GM19238 (cell line): ENCODE results near the gene MOGAT3.

Source experiments
- DNase-seq: peaks from one replicate; pipeline ENCODE4 v3.0.0; 2011; ENCODE audit warnings: low spot score; ENCODE audit not compliant: insufficient read length

Gene MOGAT3

GRCh38 chr7:101234636-101235035, 33.8 kb upstream of the MOGAT3 start:
- DNase-seq, result no peak

- DNase-seq, result no peak
Observed at GRCh38 chr7:101233907-101234547, 33.2 kb upstream of the MOGAT3 start.

- no peak for DNase-seq
Observed at GRCh38 chr7:101232141-101232850, 31.5 kb upstream of the MOGAT3 start.

GRCh38 chr7:101231644-101232043, 30.8 kb upstream of the MOGAT3 start:
- no peak for DNase-seq

GRCh38 chr7:101226721-101227120, 25.9 kb upstream of the MOGAT3 start:
- DNase-seq, result no peak

GRCh38 chr7:101225650-101226049, 24.8 kb upstream of the MOGAT3 start:
- no peak for DNase-seq

GRCh38 chr7:101223528-101223927, 22.7 kb upstream of the MOGAT3 start:
- no peak for DNase-seq

- DNase-seq, result no peak
Observed at GRCh38 chr7:101222275-101222830, 21.5 kb upstream of the MOGAT3 start.

- no peak for DNase-seq
Observed at GRCh38 chr7:101220295-101220694, 19.5 kb upstream of the MOGAT3 start.

GRCh38 chr7:101218236-101219125, 17.6 kb upstream of the MOGAT3 start:
- DNase-seq, result no peak

GRCh38 chr7:101217388-101218235, 16.8 kb upstream of the MOGAT3 start, which contains the start of the genes PLOD3 and ZNHIT1:
TSS of gene PLOD3 (minus strand) at chr7:101217581. CDS start at chr7:101217274, 307 bp downstream.
TSS of gene ZNHIT1 (plus strand) at chr7:101218165. CDS start at chr7:101218196, 31 bp downstream.
- peak; percentile 98 for DNase-seq

- no peak for DNase-seq
Observed at GRCh38 chr7:101216860-101217387, 16.1 kb upstream of the MOGAT3 start.

GRCh38 chr7:101216001-101216859, 15.4 kb upstream of the MOGAT3 start:
- no peak for DNase-seq

- no peak for DNase-seq
Observed at GRCh38 chr7:101212014-101212413, 11.2 kb upstream of the MOGAT3 start.

- DNase-seq, result no peak
Observed at GRCh38 chr7:101211501-101211900, 10.7 kb upstream of the MOGAT3 start.

- no peak for DNase-seq
Observed at GRCh38 chr7:101210143-101210542, 9.3 kb upstream of the MOGAT3 start.

GRCh38 chr7:101208794-101209193, 8.0 kb upstream of the MOGAT3 start:
- no peak for DNase-seq

GRCh38 chr7:101207459-101207858, 6.6 kb upstream of the MOGAT3 start:
- no peak for DNase-seq

GRCh38 chr7:101206665-101207042, 5.8 kb upstream of the MOGAT3 start:
- DNase-seq, result no peak
